ENCODE measurements around the gene HPN. TPM values are rescaled to one million over a fixed set of nuclear protein-coding genes. Genes with fewer than 3 reads are reported as not detected.

Gene HPN
- total and polyA plus RNA-seq, 2 donors (not counting 3 experiments of a cell fraction or from before 2014, with no cell fraction given): 0.10 TPM; not detected in 1

- intact Hi-C loops (cut with micrococcal nuclease): loop anchor here (1.0 to 2.0 kb wide), 3 partner anchors 18 to 174 kb away; no protein-coding TSS in a partner anchor
- peaks cover 1% of the 10 kb centered on the region for H3K79me2 ChIP-seq (ENCODE audit: control insufficient read depth, insufficient read depth, low read length)
- H3K27me3 ChIP-seq (ENCODE audit: control insufficient read depth in 2 of 2, insufficient read depth in 2 of 2, low read length in 2 of 2): no peaks in the 10 kb centered on the region
- H4K20me1 ChIP-seq (replicated peaks; ENCODE audit: control insufficient read depth, extremely low read depth, insufficient read depth, low read length): no peaks in the 10 kb centered on the region
- no peaks in the 10 kb centered on the region for H3K9me3 ChIP-seq (replicated peaks; ENCODE audit: control insufficient read depth, insufficient read depth, low read length)
- TF ChIP-seq FOS (IDR thresholded peaks at IDR 0.05; ENCODE audit: borderline replicate concordance, insufficient read depth, low read length) (no peak), POLR2A (IDR thresholded peaks at IDR 0.05; ENCODE audit: low read depth, low read length) (no peak), POLR2AphosphoS5 (IDR thresholded peaks at IDR 0.05; ENCODE audit: insufficient read depth, low read depth, low read length) (peak; percentile 42), MAX (IDR thresholded peaks at IDR 0.05; ENCODE audit: insufficient read depth, insufficient read length) (no peak), EZH2 (IDR thresholded peaks at IDR 0.05; ENCODE audit: borderline replicate concordance, low read depth, low read length, severe bottlenecking) (no peak), CTCF (IDR thresholded peaks at IDR 0.05; ENCODE audit: extremely low read depth in 1 of 2, insufficient read depth in 1 of 2, low read depth in 1 of 2, low read length in 2 of 2) (peak; percentile 98 to 99), JUN (IDR thresholded peaks at IDR 0.05; ENCODE audit: borderline replicate concordance, insufficient read depth, insufficient read length, low read depth) (no peak), GATA2 (IDR thresholded peaks at IDR 0.05; ENCODE audit: insufficient read depth, insufficient read length, low read depth, low read length) (no peak)
- no peak overlapping the region for H3K9ac ChIP-seq (replicated peaks; ENCODE audit: extremely low read depth, insufficient read depth, low read length)
- dilution Hi-C loops (cut with MboI; ENCODE audit: extremely low pct_ligation_motif_present, low sequenced_read_pairs): no loop called here
- H3K4me3 ChIP-seq (replicated peaks in 1 of 3; ENCODE audit: insufficient read depth in 1 of 3, low read depth in 1 of 3, low read length in 3 of 3): no peak overlapping the region
- no peak overlapping the region for H2AFZ ChIP-seq (ENCODE audit: low read depth, low read length)
- DNase-seq (ENCODE audit: low read depth, low spot score): peak; percentile 75
- no TSS peak for BruUV-seq (replicated peaks)
- peaks cover 12 to 55% of the 10 kb centered on the region in 2 experiments for H3K36me3 ChIP-seq (ENCODE audit: control insufficient read depth in 2 of 2, extremely low read depth in 1 of 2, insufficient read depth in 2 of 2, low read length in 2 of 2)
- FAIRE-seq: peak; percentile 82
- H3K9me1 ChIP-seq (replicated peaks; ENCODE audit: control insufficient read depth, extremely low read depth, insufficient read depth, low read length): no peaks in the 10 kb centered on the region
- peaks cover 3% of the 10 kb centered on the region for H3K4me1 ChIP-seq (ENCODE audit: control insufficient read depth, extremely low read depth, insufficient read depth, low read length)
- ChIA-PET CTCF (interaction anchor here (0.7 to 9.9 kb wide), 8 partner anchors 10 to 46 kb away, joined by 3 to 129 read pairs (median 4); partner anchors contain the start of gene GRAMD1A), POLR2A (no interaction called here)
- no peak overlapping the region for H3K4me2 ChIP-seq (ENCODE audit: insufficient read depth, low read length)
- H3K27ac ChIP-seq (ENCODE audit: insufficient read depth, low read depth, low read length): peak overlapping the region; percentile 10
These were observed 28.3 kb upstream of the HPN start for GRCh38 chr19:35013041-35013819.
